KOPT-K1 (cell line): ENCODE results near the gene PLPP2.

Experiments
- H3K27ac ChIP-seq: fragments of 200-600 bp; sonication (generic); 2 replicates; pipeline ENCODE4 v1.5.1; 2016; ENCODE audit warnings: antibody characterized with exemption, mild to moderate bottlenecking, low read depth, low read length; ENCODE audit not compliant: poor library complexity, severe bottlenecking
- H3K36me3 ChIP-seq: fragments of 200-600 bp; sonication (generic); 2 replicates; pipeline ENCODE4 v1.5.1; 2017; ENCODE audit warnings: antibody characterized with exemption, mild to moderate bottlenecking, low read length, moderate library complexity; ENCODE audit not compliant: insufficient read depth
- H3K9me3 ChIP-seq: fragments of 200-600 bp; sonication (generic); 2 replicates; pipeline ENCODE4 v1.5.1; 2017; ENCODE audit warnings: antibody characterized with exemption, low read length, mild to moderate bottlenecking; ENCODE audit not compliant: insufficient read depth, poor library complexity, severe bottlenecking

The PLPP2 gene

GRCh38 chr19:291561-292280 lies 518 bp upstream of the PLPP2 start:
- Histone ChIP-seq H3K9me3 (no peaks in the 10 kb centered on the region), H3K27ac (no peak overlapping the region), H3K36me3 (no peaks in the 10 kb centered on the region)

- Histone ChIP-seq H3K36me3 (no peaks in the 10 kb centered on the region), H3K9me3 (no peaks in the 10 kb centered on the region), H3K27ac (no peak overlapping the region)
Measured at GRCh38 chr19:290372-291005, 714 bp downstream of the PLPP2 start.

- Histone ChIP-seq H3K36me3 (no peaks in the 10 kb centered on the region), H3K9me3 (no peaks in the 10 kb centered on the region), H3K27ac (no peak overlapping the region)
Measured at GRCh38 chr19:289651-290371, 1.4 kb downstream of the PLPP2 start.

- H3K36me3 ChIP-seq = no peaks in the 10 kb centered on the region
- no peaks in the 10 kb centered on the region for H3K9me3 ChIP-seq
- H3K27ac ChIP-seq = no peak overlapping the region
Measured at GRCh38 chr19:288911-289310, 2.3 kb downstream of the PLPP2 start.

GRCh38 chr19:287381-287871 lies 3.8 kb downstream of the PLPP2 start:
- Histone ChIP-seq H3K9me3 (no peaks in the 10 kb centered on the region), H3K27ac (no peak overlapping the region), H3K36me3 (no peaks in the 10 kb centered on the region)

- no peaks in the 10 kb centered on the region for H3K36me3 ChIP-seq
- H3K27ac ChIP-seq = no peak overlapping the region
- no peaks in the 10 kb centered on the region for H3K9me3 ChIP-seq
Measured at GRCh38 chr19:283395-283794, 7.8 kb downstream of the PLPP2 start.

GRCh38 chr19:282501-282900 lies 8.7 kb downstream of the PLPP2 start:
- H3K9me3 ChIP-seq = no peaks in the 10 kb centered on the region
- H3K36me3 ChIP-seq = no peaks in the 10 kb centered on the region
- H3K27ac ChIP-seq = no peak overlapping the region

- Histone ChIP-seq H3K27ac (no peak overlapping the region), H3K9me3 (no peaks in the 10 kb centered on the region), H3K36me3 (no peaks in the 10 kb centered on the region)
Measured at GRCh38 chr19:281992-282391, 9.2 kb downstream of the PLPP2 start.

- Histone ChIP-seq H3K36me3 (no peaks in the 10 kb centered on the region), H3K27ac (no peak overlapping the region), H3K9me3 (no peaks in the 10 kb centered on the region)
Measured at GRCh38 chr19:281156-281853, 9.9 kb downstream of the PLPP2 start.

- H3K36me3 ChIP-seq = no peaks in the 10 kb centered on the region
- no peaks in the 10 kb centered on the region for H3K9me3 ChIP-seq
- no peak overlapping the region for H3K27ac ChIP-seq
Measured at GRCh38 chr19:280541-281009, 10.6 kb downstream of the PLPP2 start.

- H3K27ac ChIP-seq = no peak overlapping the region
- no peaks in the 10 kb centered on the region for H3K9me3 ChIP-seq
- no peaks in the 10 kb centered on the region for H3K36me3 ChIP-seq
Measured at GRCh38 chr19:279656-280055, 11.5 kb downstream of the PLPP2 start.

GRCh38 chr19:279231-279630 lies 12.0 kb downstream of the PLPP2 start:
- H3K27ac ChIP-seq = no peak overlapping the region
- no peaks in the 10 kb centered on the region for H3K9me3 ChIP-seq
- no peaks in the 10 kb centered on the region for H3K36me3 ChIP-seq

GRCh38 chr19:277581-278165 lies 13.5 kb downstream of the PLPP2 start:
- no peak overlapping the region for H3K27ac ChIP-seq
- H3K36me3 ChIP-seq = no peaks in the 10 kb centered on the region
- H3K9me3 ChIP-seq = no peaks in the 10 kb centered on the region

GRCh38 chr19:277131-277530 lies 14.1 kb downstream of the PLPP2 start:
- Histone ChIP-seq H3K9me3 (no peaks in the 10 kb centered on the region), H3K36me3 (no peaks in the 10 kb centered on the region), H3K27ac (no peak overlapping the region)
